ENCODE results near the gene OTUD7B. TPM values are rescaled to one million over a fixed set of nuclear protein-coding genes. Genes with fewer than 3 reads are reported as not detected.
A peak's percentile ranks its signal among the peaks of the same experiment; 100 is the strongest.
"Not testable (repeated sequence)": the region's sequence is repeated elsewhere in the genome, so short reads cannot be mapped to it uniquely, and the experiment has no call there.

The OTUD7B gene
- total RNA-seq = 10 to 100 TPM in 1 of 4 donors, 1 to 10 TPM in 3; 8.5 to 12.6 (median 9.1) TPM

- 0 to 1% methylated on average over 15 to 19 of the region's 59 CpGs for WGBS, 2 donors
- TF ChIP-seq CTCF (IDR thresholded peaks at IDR 0.05) (peak in 2 of 6 experiments; percentile 17 to 19), POLR2A (IDR thresholded peaks at IDR 0.05) (peak in 2 of 4 donors; percentile 53 to 79)
- intact Hi-C loops (cut with DNase I) = no loop called here
- Histone ChIP-seq H3K4me1 (peaks cover 9 to 44% (median 19%) of the 10 kb centered on the region in 3 donors), H3K36me3 (no peaks in the 10 kb centered on the region), H3K27ac (peak within 1 kb of the TSS; percentile 89 to 97 (median 96)), H3K9me3 (no peaks in the 10 kb centered on the region), H3K27me3 (no peaks in the 10 kb centered on the region), H3K4me3 (peak within 1 kb of the TSS; percentile 56 to 91 (median 82))
- peak; percentile 9 for DNase-seq
Observed at GRCh38 chr1:150010393-150011115, at the start of gene OTUD7B. Gene OTUD7B (minus strand): TSS chr1:150010726. CDS start chr1:149977510, 33,216 bp downstream.

- Histone ChIP-seq H3K27me3 (no peaks in the 10 kb centered on the region), H3K4me3 (no peak overlapping the region), H3K27ac (no peak overlapping the region), H3K4me1 (peaks cover 7 to 23% (median 13%) of the 10 kb centered on the region in 3 donors), H3K36me3 (no peaks in the 10 kb centered on the region), H3K9me3 (no peaks in the 10 kb centered on the region)
- no peak for DNase-seq
- 69 to 82% methylated on average over 4 of the region's 4 CpGs for WGBS, 2 donors
- TF ChIP-seq POLR2A (IDR thresholded peaks at IDR 0.05) = no peak
- TF ChIP-seq CTCF (IDR thresholded peaks at IDR 0.05) = no peak
- intact Hi-C loops (cut with DNase I) = no loop called here
Observed at GRCh38 chr1:150060260-150060659, 49.7 kb upstream of the OTUD7B start.

DNA sequence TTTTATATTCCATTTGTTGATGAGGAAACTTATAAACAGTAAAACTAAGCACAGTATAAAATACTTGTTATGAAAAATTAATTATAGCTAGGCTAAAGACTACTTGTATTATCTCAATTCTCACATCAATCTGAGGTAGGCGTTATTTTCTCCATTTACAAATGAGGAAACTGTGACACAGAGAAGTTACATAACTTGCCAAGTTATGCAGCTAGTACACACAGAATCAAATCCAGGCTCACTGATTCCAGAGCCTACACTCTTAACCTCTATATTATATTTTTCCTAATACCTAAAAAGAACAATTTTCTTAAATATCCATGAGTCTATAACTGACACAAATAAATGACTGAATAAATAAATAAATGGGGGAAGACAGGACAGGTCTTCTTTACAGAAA lies 45.9 kb upstream of the OTUD7B start:
- Histone ChIP-seq H3K27me3 (no peaks in the 10 kb centered on the region), H3K4me3 (no peak overlapping the region), H3K4me1 (peaks cover 1 to 6% (median 2%) of the 10 kb centered on the region in 3 donors), H3K27ac (no peak overlapping the region), H3K36me3 (no peaks in the 10 kb centered on the region), H3K9me3 (no peaks in the 10 kb centered on the region)
- DNase-seq = no peak
- intact Hi-C loops (cut with DNase I) = no loop called here
- WGBS, 2 donors = 50 to 64% methylated on average over 1 of the region's 1 CpG
- no peak for TF ChIP-seq POLR2A (IDR thresholded peaks at IDR 0.05)
- no peak for TF ChIP-seq CTCF (IDR thresholded peaks at IDR 0.05)

GRCh38 chr1:150055507-150055906 lies 45.0 kb upstream of the OTUD7B start:
- H3K4me1 ChIP-seq; H3K27ac ChIP-seq; intact Hi-C loops (cut with DNase I); H3K4me3 ChIP-seq; H3K9me3 ChIP-seq; DNase-seq; H3K27me3 ChIP-seq; H3K36me3 ChIP-seq: not testable (repeated sequence)
- 88 to 91% methylated on average over 4 of the region's 4 CpGs for WGBS, 2 donors

- H3K4me3 ChIP-seq = no peak overlapping the region
- H3K27ac ChIP-seq = no peak overlapping the region
- intact Hi-C loops (cut with DNase I) = loop anchor here (5.0 kb wide), 1 partner anchor 92 kb away; no protein-coding TSS in a partner anchor
- H3K4me1 ChIP-seq = peaks cover 0 to 7% (median 0%) of the 10 kb centered on the region in 3 donors
- no peaks in the 10 kb centered on the region for H3K36me3 ChIP-seq
- no peak for DNase-seq
- H3K27me3 ChIP-seq = no peaks in the 10 kb centered on the region
- TF ChIP-seq POLR2A (IDR thresholded peaks at IDR 0.05) = no peak
- no peak for TF ChIP-seq CTCF (IDR thresholded peaks at IDR 0.05)
- WGBS, 2 donors = 70 to 71% methylated on average over 3 of the region's 3 CpGs
- H3K9me3 ChIP-seq = no peaks in the 10 kb centered on the region
Observed at GRCh38 chr1:150053926-150054325, 43.4 kb upstream of the OTUD7B start.

DNA sequence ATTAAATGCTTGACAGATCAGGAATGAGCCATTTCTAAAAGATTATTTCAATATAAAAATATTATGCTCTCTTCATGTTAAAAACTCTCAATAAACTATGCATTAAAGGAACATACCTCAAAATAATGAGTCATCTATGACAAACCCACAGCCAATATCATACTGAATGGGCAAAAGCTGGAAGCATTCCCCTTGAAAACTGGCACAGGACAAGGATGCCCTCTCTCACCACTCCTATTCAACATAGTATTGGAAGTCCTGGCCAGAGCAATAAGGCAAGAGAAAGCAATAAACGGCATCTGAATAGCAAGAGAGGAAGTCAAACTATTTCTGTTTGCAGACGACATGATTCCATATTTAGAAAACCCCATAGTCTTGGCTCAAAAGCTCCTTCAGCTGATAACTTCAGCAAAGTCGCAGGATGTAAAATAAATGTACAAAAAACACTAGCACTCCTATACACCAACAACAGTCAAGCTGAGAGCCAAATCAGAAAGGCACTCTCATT lies 41.4 kb upstream of the OTUD7B start:
- 23 to 43% methylated on average over 3 of the region's 3 CpGs for WGBS, 2 donors
- not testable (repeated sequence) for H3K36me3 ChIP-seq, H3K27me3 ChIP-seq, H3K9me3 ChIP-seq, H3K27ac ChIP-seq, DNase-seq, H3K4me3 ChIP-seq, H3K4me1 ChIP-seq
- intact Hi-C loops (cut with DNase I) = loop anchor here (5.0 kb wide), 1 partner anchor 90 kb away; no protein-coding TSS in a partner anchor
